H1 (cell line): ENCODE data around the gene OR4L1. TPM values are rescaled to one million over a fixed set of nuclear protein-coding genes. Genes with fewer than 3 reads are reported as not detected.

Source experiments
- GTF2F1 ChIP-seq: IDR thresholded peaks from 2 replicates; pipeline ENCODE4 v1.6.1; 2012; ENCODE audit warnings: low read depth, low read length, improper control_type of control experiment, borderline replicate concordance
- NRF1 ChIP-seq: IDR thresholded peaks from 2 replicates; pipeline ENCODE4 v1.6.1; 2011; ENCODE audit warnings: mild to moderate bottlenecking, low read depth, low read length, improper control_type of control experiment
- SIRT6 ChIP-seq: IDR thresholded peaks from one replicate; pipeline ENCODE4 v1.7.1; 2012; ENCODE audit warnings: low read length, inconsistent platforms
- TAF1 ChIP-seq: IDR thresholded peaks from 2 replicates; pipeline ENCODE4 v1.6.1; 2011; ENCODE audit warnings: mild to moderate bottlenecking, low read depth, low read length
- polyA plus RNA-seq, 7 experiments: library from polyadenylated mRNA; depleted of rRNA in 3 of 7; stranded (reverse) in 5 of 7; unstranded in 2 of 7; fragments of >200 nt in 5 of 7; fragments of 200-250 nt in 2 of 7; gene quantifications; 1 replicate in 5 of 7; 2 replicates in 1 of 7; 4 replicates in 1 of 7; pipeline versions ENCODE4 v1.2.1 to v1.2.3, GENCODE V29; 2011 to 2013; ENCODE audit warnings: missing spikeins in 2 of 7, mixed read lengths in 2 of 7
- total RNA-seq: library from RNA; stranded (reverse); fragmentation: NEBNext Ultra II Directional; extraction: Animal tissue kit (Norgen Biotek cat#: 25700); gene quantifications from 2 replicates; pipeline ENCODE4 v1.2.1, GENCODE V29; 2021
- TF ChIP-seq, protein P1 (sequence below): fragments of 300-600 bp; sonication (generic); IDR thresholded peaks from 2 replicates; pipeline ENCODE4 v1.7.1; 2012; ENCODE audit warnings: low read length, moderate library complexity, mild to moderate bottlenecking, inconsistent platforms; ENCODE audit not compliant: insufficient replicate concordance

Gene OR4L1
- total and polyA plus RNA-seq, 2 of the 8 experiments (the other 6 are each of a cell fraction or from before 2014, with no cell fraction given): not detected

- TF ChIP-seq, protein P1, sequence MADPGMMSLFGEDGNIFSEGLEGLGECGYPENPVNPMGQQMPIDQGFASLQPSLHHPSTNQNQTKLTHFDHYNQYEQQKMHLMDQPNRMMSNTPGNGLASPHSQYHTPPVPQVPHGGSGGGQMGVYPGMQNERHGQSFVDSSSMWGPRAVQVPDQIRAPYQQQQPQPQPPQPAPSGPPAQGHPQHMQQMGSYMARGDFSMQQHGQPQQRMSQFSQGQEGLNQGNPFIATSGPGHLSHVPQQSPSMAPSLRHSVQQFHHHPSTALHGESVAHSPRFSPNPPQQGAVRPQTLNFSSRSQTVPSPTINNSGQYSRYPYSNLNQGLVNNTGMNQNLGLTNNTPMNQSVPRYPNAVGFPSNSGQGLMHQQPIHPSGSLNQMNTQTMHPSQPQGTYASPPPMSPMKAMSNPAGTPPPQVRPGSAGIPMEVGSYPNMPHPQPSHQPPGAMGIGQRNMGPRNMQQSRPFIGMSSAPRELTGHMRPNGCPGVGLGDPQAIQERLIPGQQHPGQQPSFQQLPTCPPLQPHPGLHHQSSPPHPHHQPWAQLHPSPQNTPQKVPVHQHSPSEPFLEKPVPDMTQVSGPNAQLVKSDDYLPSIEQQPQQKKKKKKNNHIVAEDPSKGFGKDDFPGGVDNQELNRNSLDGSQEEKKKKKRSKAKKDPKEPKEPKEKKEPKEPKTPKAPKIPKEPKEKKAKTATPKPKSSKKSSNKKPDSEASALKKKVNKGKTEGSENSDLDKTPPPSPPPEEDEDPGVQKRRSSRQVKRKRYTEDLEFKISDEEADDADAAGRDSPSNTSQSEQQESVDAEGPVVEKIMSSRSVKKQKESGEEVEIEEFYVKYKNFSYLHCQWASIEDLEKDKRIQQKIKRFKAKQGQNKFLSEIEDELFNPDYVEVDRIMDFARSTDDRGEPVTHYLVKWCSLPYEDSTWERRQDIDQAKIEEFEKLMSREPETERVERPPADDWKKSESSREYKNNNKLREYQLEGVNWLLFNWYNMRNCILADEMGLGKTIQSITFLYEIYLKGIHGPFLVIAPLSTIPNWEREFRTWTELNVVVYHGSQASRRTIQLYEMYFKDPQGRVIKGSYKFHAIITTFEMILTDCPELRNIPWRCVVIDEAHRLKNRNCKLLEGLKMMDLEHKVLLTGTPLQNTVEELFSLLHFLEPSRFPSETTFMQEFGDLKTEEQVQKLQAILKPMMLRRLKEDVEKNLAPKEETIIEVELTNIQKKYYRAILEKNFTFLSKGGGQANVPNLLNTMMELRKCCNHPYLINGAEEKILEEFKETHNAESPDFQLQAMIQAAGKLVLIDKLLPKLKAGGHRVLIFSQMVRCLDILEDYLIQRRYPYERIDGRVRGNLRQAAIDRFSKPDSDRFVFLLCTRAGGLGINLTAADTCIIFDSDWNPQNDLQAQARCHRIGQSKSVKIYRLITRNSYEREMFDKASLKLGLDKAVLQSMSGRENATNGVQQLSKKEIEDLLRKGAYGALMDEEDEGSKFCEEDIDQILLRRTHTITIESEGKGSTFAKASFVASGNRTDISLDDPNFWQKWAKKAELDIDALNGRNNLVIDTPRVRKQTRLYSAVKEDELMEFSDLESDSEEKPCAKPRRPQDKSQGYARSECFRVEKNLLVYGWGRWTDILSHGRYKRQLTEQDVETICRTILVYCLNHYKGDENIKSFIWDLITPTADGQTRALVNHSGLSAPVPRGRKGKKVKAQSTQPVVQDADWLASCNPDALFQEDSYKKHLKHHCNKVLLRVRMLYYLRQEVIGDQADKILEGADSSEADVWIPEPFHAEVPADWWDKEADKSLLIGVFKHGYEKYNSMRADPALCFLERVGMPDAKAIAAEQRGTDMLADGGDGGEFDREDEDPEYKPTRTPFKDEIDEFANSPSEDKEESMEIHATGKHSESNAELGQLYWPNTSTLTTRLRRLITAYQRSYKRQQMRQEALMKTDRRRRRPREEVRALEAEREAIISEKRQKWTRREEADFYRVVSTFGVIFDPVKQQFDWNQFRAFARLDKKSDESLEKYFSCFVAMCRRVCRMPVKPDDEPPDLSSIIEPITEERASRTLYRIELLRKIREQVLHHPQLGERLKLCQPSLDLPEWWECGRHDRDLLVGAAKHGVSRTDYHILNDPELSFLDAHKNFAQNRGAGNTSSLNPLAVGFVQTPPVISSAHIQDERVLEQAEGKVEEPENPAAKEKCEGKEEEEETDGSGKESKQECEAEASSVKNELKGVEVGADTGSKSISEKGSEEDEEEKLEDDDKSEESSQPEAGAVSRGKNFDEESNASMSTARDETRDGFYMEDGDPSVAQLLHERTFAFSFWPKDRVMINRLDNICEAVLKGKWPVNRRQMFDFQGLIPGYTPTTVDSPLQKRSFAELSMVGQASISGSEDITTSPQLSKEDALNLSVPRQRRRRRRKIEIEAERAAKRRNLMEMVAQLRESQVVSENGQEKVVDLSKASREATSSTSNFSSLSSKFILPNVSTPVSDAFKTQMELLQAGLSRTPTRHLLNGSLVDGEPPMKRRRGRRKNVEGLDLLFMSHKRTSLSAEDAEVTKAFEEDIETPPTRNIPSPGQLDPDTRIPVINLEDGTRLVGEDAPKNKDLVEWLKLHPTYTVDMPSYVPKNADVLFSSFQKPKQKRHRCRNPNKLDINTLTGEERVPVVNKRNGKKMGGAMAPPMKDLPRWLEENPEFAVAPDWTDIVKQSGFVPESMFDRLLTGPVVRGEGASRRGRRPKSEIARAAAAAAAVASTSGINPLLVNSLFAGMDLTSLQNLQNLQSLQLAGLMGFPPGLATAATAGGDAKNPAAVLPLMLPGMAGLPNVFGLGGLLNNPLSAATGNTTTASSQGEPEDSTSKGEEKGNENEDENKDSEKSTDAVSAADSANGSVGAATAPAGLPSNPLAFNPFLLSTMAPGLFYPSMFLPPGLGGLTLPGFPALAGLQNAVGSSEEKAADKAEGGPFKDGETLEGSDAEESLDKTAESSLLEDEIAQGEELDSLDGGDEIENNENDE: no peak
- no peak for TF ChIP-seq GTF2F1
- TF ChIP-seq SIRT6: no peak
- no peak for TF ChIP-seq TAF1
- TF ChIP-seq NRF1: no peak
Measured at GRCh38 chr14:20019257-20019865, 40.5 kb upstream of the OR4L1 start, which contains the start of gene OR4K14 (continued).
